Suprapubic skin (tissue), 4 donors: ENCODE measurements around the gene WDR33. TPM values are rescaled to one million over a fixed set of nuclear protein-coding genes. Genes with fewer than 3 reads are reported as not detected.

Experiments
- DNase-seq, 2 donors: peaks; one replicate each; pipeline ENCODE4 v3.0.0-alpha.2; 2019; ENCODE audit warnings: low spot score in 2 of 2
- H3K27ac ChIP-seq: fragments of 200-600 bp; sonication (generic); one replicate; pipeline ENCODE4 v1.5.1; 2019
- H3K27me3 ChIP-seq: fragments of 200-600 bp; sonication (generic); one replicate; pipeline ENCODE4 v1.5.1; 2019
- H3K36me3 ChIP-seq: fragments of 200-600 bp; sonication (generic); one replicate; pipeline ENCODE4 v1.5.1; 2019
- H3K4me1 ChIP-seq: fragments of 200-600 bp; sonication (generic); one replicate; pipeline ENCODE4 v1.5.1; 2019
- H3K4me3 ChIP-seq: fragments of 200-600 bp; sonication (generic); one replicate; pipeline ENCODE4 v1.5.1; 2019; ENCODE audit warnings: mild to moderate bottlenecking
- H3K9me3 ChIP-seq: fragments of 200-600 bp; sonication (generic); one replicate; pipeline ENCODE4 v1.5.1; 2019
- CTCF ChIP-seq, 2 donors: fragments of 200-600 bp in 1 of 2; fragments of 450-650 bp in 1 of 2; sonication (generic) in 1 of 2; IDR thresholded peaks; one replicate each; pipeline ENCODE4 v1.5.1; 2016 to 2019; ENCODE audit warnings: antibody characterized with exemption in 2 of 2, mild to moderate bottlenecking in 1 of 2, moderate library complexity in 1 of 2
- EP300 ChIP-seq: sonication (generic); formaldehyde crosslinking; IDR thresholded peaks from one replicate; pipeline ENCODE4 v1.6.1; 2017; ENCODE audit warnings: antibody characterized with exemption
- POLR2A ChIP-seq, 2 donors: fragments of 450-650 bp; IDR thresholded peaks; one replicate each; pipeline ENCODE4 v1.6.1; 2017; ENCODE audit warnings: antibody characterized with exemption in 2 of 2, mild to moderate bottlenecking in 2 of 2, moderate library complexity in 2 of 2
- POLR2AphosphoS5 ChIP-seq, 3 donors: sonication (generic); formaldehyde crosslinking; IDR thresholded peaks; one replicate each; pipeline ENCODE4 v1.6.1; 2017; ENCODE audit warnings: antibody characterized with exemption in 3 of 3
- WGBS: methylation state at CpG from one replicate; pipeline ENCODE4 v1.1.5; 2018; 5-methylcytosine and 5-hydroxymethylcytosine counted together
- total RNA-seq, 4 donors: library from RNA; depleted of rRNA; stranded (reverse); fragments of >200 nt; gene quantifications; one replicate each; pipeline ENCODE4 v1.1.0, GENCODE V29; 2016

Gene WDR33
- total RNA-seq, 4 donors from 2014 or later: 31.9 to 85.8 (median 44.1) TPM

- Histone ChIP-seq H3K36me3 (peaks cover 43% of the 10 kb centered on the region), H3K27ac (no peak overlapping the region), H3K4me1 (peaks cover 34% of the 10 kb centered on the region), H3K4me3 (no peak overlapping the region), H3K27me3 (no peaks in the 10 kb centered on the region), H3K9me3 (no peaks in the 10 kb centered on the region)
- TF ChIP-seq EP300: no peak
- no peak for TF ChIP-seq POLR2A (IDR thresholded peaks at IDR 0.05)
- TF ChIP-seq CTCF (IDR thresholded peaks at IDR 0.05): no peak
- TF ChIP-seq POLR2AphosphoS5 (IDR thresholded peaks at IDR 0.05): no peak
- no peak for DNase-seq
- 90% methylated on average over 13 of the region's 13 CpGs for WGBS
Measured at GRCh38 chr2:127709336-127709735, 101.6 kb downstream of the WDR33 start.

GRCh38 chr2:127707890-127708648 is 102.9 kb downstream of the WDR33 start:
- Histone ChIP-seq H3K9me3 (no peaks in the 10 kb centered on the region), H3K27ac (no peak overlapping the region), H3K4me1 (peaks cover 46% of the 10 kb centered on the region), H3K27me3 (no peaks in the 10 kb centered on the region), H3K4me3 (no peak overlapping the region), H3K36me3 (peaks cover 36% of the 10 kb centered on the region)
- TF ChIP-seq POLR2A (IDR thresholded peaks at IDR 0.05): no peak
- no peak for TF ChIP-seq CTCF (IDR thresholded peaks at IDR 0.05)
- TF ChIP-seq POLR2AphosphoS5 (IDR thresholded peaks at IDR 0.05): no peak
- TF ChIP-seq EP300: no peak
- 46% methylated on average over 5 of the region's 9 CpGs for WGBS
- no peak for DNase-seq

GRCh38 chr2:127706215-127706990 is 104.6 kb downstream of the WDR33 start:
- no peak for DNase-seq
- no peak overlapping the region for H3K4me3 ChIP-seq
- peaks cover 36% of the 10 kb centered on the region for H3K36me3 ChIP-seq
- peak overlapping the region; percentile 40 for H3K27ac ChIP-seq
- no peaks in the 10 kb centered on the region for H3K9me3 ChIP-seq
- WGBS: 87% methylated on average over 14 of the region's 14 CpGs
- H3K27me3 ChIP-seq: no peaks in the 10 kb centered on the region
- TF ChIP-seq POLR2AphosphoS5 (IDR thresholded peaks at IDR 0.05): no peak
- no peak for TF ChIP-seq POLR2A (IDR thresholded peaks at IDR 0.05)
- TF ChIP-seq CTCF (IDR thresholded peaks at IDR 0.05): no peak
- no peak for TF ChIP-seq EP300
- peaks cover 57% of the 10 kb centered on the region for H3K4me1 ChIP-seq

- 62% methylated on average over 5 of the region's 5 CpGs for WGBS
- Histone ChIP-seq H3K27ac (peak overlapping the region; percentile 40), H3K4me1 (peaks cover 63% of the 10 kb centered on the region), H3K4me3 (no peak overlapping the region), H3K36me3 (peaks cover 32% of the 10 kb centered on the region), H3K27me3 (no peaks in the 10 kb centered on the region), H3K9me3 (no peaks in the 10 kb centered on the region)
- TF ChIP-seq POLR2AphosphoS5 (IDR thresholded peaks at IDR 0.05) (peak in 2 of 3 donors; percentile 30 to 42), EP300 (no peak)
- no peak for DNase-seq
Measured at GRCh38 chr2:127705391-127706065, 105.4 kb downstream of the WDR33 start.

- WGBS: 62% methylated on average over 5 of the region's 5 CpGs
- Histone ChIP-seq H3K27ac (peak overlapping the region; percentile 39), H3K4me3 (no peak overlapping the region), H3K9me3 (no peaks in the 10 kb centered on the region), H3K27me3 (no peaks in the 10 kb centered on the region), H3K4me1 (peaks cover 66% of the 10 kb centered on the region), H3K36me3 (peaks cover 29% of the 10 kb centered on the region)
- no peak for DNase-seq
- TF ChIP-seq POLR2A (IDR thresholded peaks at IDR 0.05): no peak
- TF ChIP-seq EP300: no peak
- TF ChIP-seq CTCF (IDR thresholded peaks at IDR 0.05): no peak
- no peak for TF ChIP-seq POLR2AphosphoS5 (IDR thresholded peaks at IDR 0.05)
Measured at GRCh38 chr2:127704641-127705390, 106.2 kb downstream of the WDR33 start.
